Right lobe of liver (tissue), 4 donors: ENCODE measurements around the gene CTSW.

Experiments used
- CTCF ChIP-seq, 4 donors: fragments of 200-600 bp in 3 of 4; fragments of 450-650 bp in 1 of 4; IDR thresholded peaks; one replicate each; pipeline versions ENCODE4 v1.5.1 to v1.8.0; 2016 to 2022; ENCODE audit warnings: antibody characterized with exemption in 4 of 4, mild to moderate bottlenecking in 2 of 4
- POLR2A ChIP-seq: fragments of 450-650 bp; IDR thresholded peaks from one replicate; pipeline ENCODE4 v1.6.1; 2017; ENCODE audit warnings: antibody characterized with exemption, mild to moderate bottlenecking
- donor health status: DM: no; HTN: no; CAD: no.
- donor health status: DM: no; HTN: no; CAD: no.
- donor health status: DM: no; HTN: yes; CAD: no.

- TF ChIP-seq POLR2A (peak; percentile 80), CTCF (IDR thresholded peaks at IDR 0.05) (no peak)
Measured at GRCh38 chr11:65873318-65874156, 6.1 kb upstream of the CTSW start.
